Panc1 (cell line): ENCODE results near the gene PTK6. TPM values are rescaled to one million over a fixed set of nuclear protein-coding genes. Genes with fewer than 3 reads are reported as not detected.

Experiments
- ATAC-seq: fragments of 200-7000 bp; cut with Tn5 transposase; 2 replicates; pipeline ENCODE4 v1.9.1; 2020; ENCODE audit warnings: mild to moderate bottlenecking, moderate library complexity
- BruUV-seq: library from RNA; stranded (reverse); fragments of 400-500 nt; replicated peaks from 2 replicates; lab custom pipeline; 2021; lab: Mats Ljungman, UMichigan
- CTCF ChIA-PET: fragments of 300-600 bp; sonication (Branson Sonifier 250); formaldehyde crosslinking; loops from one replicate; lab custom pipeline; 2022; ENCODE audit warnings: antibody characterized with exemption; lab: Charles Lee
- POLR2A ChIA-PET: fragments of 300-600 bp; sonication (Branson Sonifier 250); formaldehyde crosslinking; loops from one replicate; lab custom pipeline; 2022; ENCODE audit warnings: antibody characterized with exemption; lab: Charles Lee
- DNase-seq: peaks from one replicate; pipeline ENCODE4 v3.0.0-alpha.2; 2010; ENCODE audit warnings: low read depth, low spot score
- H3K27ac ChIP-seq: 2 replicates; pipeline ENCODE4 v1.5.1; 2011; ENCODE audit warnings: mild to moderate bottlenecking, low read length, inconsistent platforms
- H3K27me3 ChIP-seq: fragments of 200-500 bp; sonication (Bioruptor generic); 2 replicates; pipeline ENCODE4 v1.6.0; 2014; ENCODE audit warnings: low read length, inconsistent platforms; ENCODE audit not compliant: control insufficient read depth, insufficient read depth
- H3K36me3 ChIP-seq: fragments of 200-500 bp; sonication (Bioruptor generic); 2 replicates; pipeline ENCODE4 v1.5.1; 2014; ENCODE audit warnings: inconsistent platforms, mild to moderate bottlenecking, low read length, moderate library complexity; ENCODE audit not compliant: control insufficient read depth, insufficient read depth
- H3K4me1 ChIP-seq: 2 replicates; pipeline ENCODE4 v1.5.1; 2011; ENCODE audit warnings: inconsistent platforms, mild to moderate bottlenecking, low read length, moderate library complexity; ENCODE audit not compliant: control insufficient read depth, insufficient read depth
- H3K4me3 ChIP-seq, 2 experiments: 2 replicates each; pipeline ENCODE4 v1.5.1; 2011 to 2012; ENCODE audit warnings: low read depth in 2 of 2, low read length in 2 of 2, mild to moderate bottlenecking in 2 of 2, inconsistent platforms in 1 of 2, moderate library complexity in 1 of 2
- H3K9me3 ChIP-seq: fragments of 200-500 bp; sonication (Bioruptor generic); 2 replicates; pipeline ENCODE4 v1.5.1; 2014; ENCODE audit warnings: low read depth, mild to moderate bottlenecking, inconsistent platforms, low read length, moderate library complexity; ENCODE audit not compliant: control insufficient read depth, insufficient read depth
- CTCF ChIP-seq: fragments of 450-650 bp; IDR thresholded peaks from 2 replicates; pipeline ENCODE4 v1.5.1; 2017; ENCODE audit warnings: mild to moderate bottlenecking
- POLR2AphosphoS5 ChIP-seq: IDR thresholded peaks from 2 replicates; pipeline ENCODE4 v1.6.1; 2012; ENCODE audit warnings: mild to moderate bottlenecking, low read depth, low read length, moderate library complexity
- REST ChIP-seq, 2 experiments: IDR thresholded peaks; 2 replicates each; pipeline ENCODE4 v1.6.1; 2011 to 2012; ENCODE audit warnings: low read depth in 2 of 2, control low read depth in 1 of 2, low read length in 1 of 2, mild to moderate bottlenecking in 1 of 2, moderate library complexity in 1 of 2; ENCODE audit not compliant: insufficient read depth in 1 of 2
- SIN3A ChIP-seq: IDR thresholded peaks from 2 replicates; pipeline ENCODE4 v1.6.1; 2012; ENCODE audit warnings: low read depth, mild to moderate bottlenecking, low read length, moderate library complexity, borderline replicate concordance; ENCODE audit not compliant: insufficient read depth
- TCF7L2 ChIP-seq: IDR thresholded peaks from 2 replicates; pipeline ENCODE4 v1.6.1; 2011; ENCODE audit warnings: mild to moderate bottlenecking, low read depth, low read length, inconsistent platforms
- in situ Hi-C: cut with HindIII; loops from 2 replicates; pipeline ENCODE4 v1.10.0; 2016; ENCODE audit warnings: low sequenced_read_pairs, low pct_unique_long_range_greater_than_20kb
- intact Hi-C: fragments of 100-400 bp; cut with micrococcal nuclease; formaldehyde crosslinking; loops from one replicate; pipeline ENCODE4 v1.10.0; 2022; ENCODE audit not compliant: unreplicated experiment
- total RNA-seq: library from RNA; stranded (reverse); gene quantifications from one replicate; pipeline ENCODE4 v1.2.1, GENCODE V29; 2021; ENCODE audit not compliant: unreplicated experiment

Gene PTK6
- total RNA-seq, 1 experiment from 2014 or later: 6.5 TPM

- ChIA-PET CTCF (interaction anchor here (0.6 to 1.5 kb wide), 3 partner anchors 16 to 85 kb away, joined by 7 to 10 read pairs (median 9); partner anchors contain the start of gene PTK6), POLR2A (interaction anchor here (0.6 to 1.9 kb wide), 3 partner anchors 11 to 34 kb away, joined by 3 to 5 read pairs (median 4); partner anchors contain the start of gene PTK6)
- intact Hi-C loops: no loop called here
- ATAC-seq (peak; percentile 75), DNase-seq (no peak)
- Histone ChIP-seq H3K4me1 (peaks cover 7% of the 10 kb centered on the region), H3K36me3 (peaks cover 4% of the 10 kb centered on the region; the same call in 1 of the 2 replicates), H3K9me3 (no peaks in the 10 kb centered on the region), H3K4me3 (peak overlapping the region; percentile 79 to 80), H3K27me3 (no peaks in the 10 kb centered on the region), H3K27ac (peak overlapping the region; percentile 77)
- TF ChIP-seq TCF7L2 (peak; percentile 63; the same call in 1 of the 2 replicates), POLR2AphosphoS5 (0 out of 2 replicates have a peak, but pooled peaks have one; percentile 8), SIN3A (no peak)
- in situ Hi-C loops: no loop called here
- BruUV-seq: TSS peak; percentile 79
Observed at GRCh38 chr20:63520934-63521601, 16.1 kb downstream of the PTK6 start.

GRCh38 chr20:63520504-63520933 is 16.7 kb downstream of the PTK6 start, which contains the start of gene PPDPF:
PPDPF (plus strand) TSS chr20:63520765; CDS start chr20:63521309, 544 bp downstream.
- intact Hi-C loops (no loop called here), in situ Hi-C loops (no loop called here)
- TF ChIP-seq REST (IDR thresholded peaks at IDR 0.05; ENCODE audit: insufficient read depth in 1 of 2, low read depth in 2 of 2, low read length in 1 of 2): no peak
- TF ChIP-seq POLR2AphosphoS5: peak; percentile 65
- Histone ChIP-seq H3K27me3 (no peaks in the 10 kb centered on the region), H3K4me3 (peak within 1 kb of the TSS; percentile 79 to 80), H3K27ac (peak within 1 kb of the TSS; percentile 80), H3K9me3 (no peaks in the 10 kb centered on the region), H3K36me3 (peaks cover 4% of the 10 kb centered on the region; the same call in 1 of the 2 replicates), H3K4me1 (peaks cover 7% of the 10 kb centered on the region)
- DNase-seq: no peak
- peak; percentile 86 for ATAC-seq
- ChIA-PET POLR2A (interaction anchor here (0.6 to 1.9 kb wide), 2 partner anchors 17 to 454 kb away, joined by 5 to 12 read pairs; partner anchors contain the start of gene PTK6), CTCF (interaction anchor here (1.5 kb wide), 1 partner anchor 17 kb away, joined by 10 read pairs; the partner anchor contains the start of gene PTK6)
- BruUV-seq: no TSS peak

GRCh38 chr20:63519668-63520503 is 17.3 kb downstream of the PTK6 start:
- in situ Hi-C loops: no loop called here
- DNase-seq: no peak
- intact Hi-C loops: no loop called here
- peak; percentile 84 for ATAC-seq
- Histone ChIP-seq H3K9me3 (no peaks in the 10 kb centered on the region), H3K4me3 (peak overlapping the region; percentile 78 to 79), H3K4me1 (peaks cover 7% of the 10 kb centered on the region), H3K36me3 (peaks cover 4% of the 10 kb centered on the region; the same call in 1 of the 2 replicates), H3K27ac (peak overlapping the region; percentile 80), H3K27me3 (no peaks in the 10 kb centered on the region)
- ChIA-PET CTCF (interaction anchor here (1.5 kb wide), 1 partner anchor 18 kb away, joined by 10 read pairs; the partner anchor contains the start of gene PTK6), POLR2A (interaction anchor here (0.6 to 1.9 kb wide), 2 partner anchors 18 to 455 kb away, joined by 5 to 12 read pairs; partner anchors contain the start of gene PTK6)
- TF ChIP-seq TCF7L2: no peak
- TF ChIP-seq SIN3A: no peak
- TF ChIP-seq CTCF: peak; percentile 16; the same call in 1 of the 2 replicates
- no peak for TF ChIP-seq POLR2AphosphoS5
- no TSS peak for BruUV-seq
